ENCODE data around the gene KLF2.

GRCh38 chr19:16337809-16338469, 13.3 kb downstream of the KLF2 start:
- TF ChIP-seq CTCF (IDR thresholded peaks at IDR 0.05) (no peak), POLR2A (IDR thresholded peaks at IDR 0.05) (no peak)
